Stimulated activated CD4-positive, alpha-beta T cell treated with anti-CD3 and anti-CD28 coated beads, Interleukin-2, amount 100 ng/mL, for 24 hours (primary cell): ENCODE results near the gene ISLR2.

Experiments used
- DNase-seq, 2 donors: peaks; one replicate each; pipeline ENCODE4 v3.0.0-alpha.2; 2020

The ISLR2 gene

DNA sequence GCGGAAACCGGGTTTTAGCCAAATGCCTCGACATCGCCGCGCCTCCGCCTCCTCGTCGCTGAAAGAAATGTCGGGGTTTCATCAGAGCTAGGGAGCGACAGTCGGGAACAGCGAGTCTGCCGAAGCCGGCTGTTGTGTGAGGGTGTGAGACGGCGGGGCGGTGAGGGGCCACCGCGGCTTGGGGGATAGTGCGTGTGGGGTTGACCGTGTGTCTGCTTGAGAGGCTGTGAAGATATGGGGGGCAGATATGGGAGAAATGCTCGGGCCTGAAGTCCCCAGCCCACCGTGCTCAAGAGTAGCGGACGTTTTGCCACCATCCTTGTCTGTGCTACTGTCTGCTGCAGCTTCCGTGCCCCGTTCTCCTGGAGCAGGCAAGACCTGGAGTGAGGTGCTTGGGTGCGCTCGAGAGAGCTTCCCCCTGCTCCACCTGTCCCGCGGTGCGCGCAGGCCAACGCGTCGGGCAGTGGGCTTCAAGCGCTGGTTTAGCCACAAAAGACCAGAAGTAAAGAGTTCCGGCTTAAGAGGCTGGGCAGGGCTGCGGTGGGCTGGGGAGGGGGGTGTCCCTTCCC is 716 bp upstream of the ISLR2 start:
- DNase-seq, result peak in 1 of 2 donors; percentile 14

DNA sequence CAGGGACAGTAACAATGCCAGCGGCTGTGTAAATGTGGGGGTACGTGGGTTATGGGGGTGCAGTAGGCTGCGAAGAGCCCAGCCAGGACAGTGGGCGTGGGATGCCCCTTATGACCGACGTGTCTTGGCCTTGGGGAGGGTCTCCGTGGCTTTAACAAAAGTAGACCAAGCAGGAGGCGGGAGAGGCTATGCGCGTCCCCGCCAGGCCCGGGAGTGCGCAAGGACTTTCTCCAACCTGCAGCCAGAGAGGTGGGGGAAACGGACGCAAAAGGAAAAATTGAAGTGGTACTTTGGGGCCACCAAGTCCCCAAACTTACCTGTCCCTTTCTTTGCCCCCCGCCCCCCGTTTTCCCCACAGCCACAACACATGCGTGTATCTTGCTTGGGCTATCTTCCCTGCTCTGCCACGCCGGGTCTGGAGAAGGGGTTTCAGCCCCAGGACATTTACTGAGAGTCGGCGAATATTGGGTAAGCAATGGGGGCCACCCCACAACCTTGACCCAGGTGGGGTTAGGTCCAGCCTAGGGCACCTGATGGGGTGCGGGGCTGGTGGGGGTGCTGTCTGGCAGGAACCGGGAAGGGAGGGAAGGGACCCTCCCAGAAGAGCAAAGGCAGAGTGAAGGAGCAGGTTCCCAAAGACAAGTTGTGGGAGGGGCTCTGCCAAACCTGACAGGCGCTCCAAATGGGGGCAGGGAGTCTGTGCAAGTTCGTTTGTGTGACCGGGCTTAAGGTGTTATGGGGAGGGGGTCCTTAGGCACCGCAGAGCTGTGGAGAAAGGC is 652 bp downstream of the ISLR2 start:
- DNase-seq, result no peak

DNA sequence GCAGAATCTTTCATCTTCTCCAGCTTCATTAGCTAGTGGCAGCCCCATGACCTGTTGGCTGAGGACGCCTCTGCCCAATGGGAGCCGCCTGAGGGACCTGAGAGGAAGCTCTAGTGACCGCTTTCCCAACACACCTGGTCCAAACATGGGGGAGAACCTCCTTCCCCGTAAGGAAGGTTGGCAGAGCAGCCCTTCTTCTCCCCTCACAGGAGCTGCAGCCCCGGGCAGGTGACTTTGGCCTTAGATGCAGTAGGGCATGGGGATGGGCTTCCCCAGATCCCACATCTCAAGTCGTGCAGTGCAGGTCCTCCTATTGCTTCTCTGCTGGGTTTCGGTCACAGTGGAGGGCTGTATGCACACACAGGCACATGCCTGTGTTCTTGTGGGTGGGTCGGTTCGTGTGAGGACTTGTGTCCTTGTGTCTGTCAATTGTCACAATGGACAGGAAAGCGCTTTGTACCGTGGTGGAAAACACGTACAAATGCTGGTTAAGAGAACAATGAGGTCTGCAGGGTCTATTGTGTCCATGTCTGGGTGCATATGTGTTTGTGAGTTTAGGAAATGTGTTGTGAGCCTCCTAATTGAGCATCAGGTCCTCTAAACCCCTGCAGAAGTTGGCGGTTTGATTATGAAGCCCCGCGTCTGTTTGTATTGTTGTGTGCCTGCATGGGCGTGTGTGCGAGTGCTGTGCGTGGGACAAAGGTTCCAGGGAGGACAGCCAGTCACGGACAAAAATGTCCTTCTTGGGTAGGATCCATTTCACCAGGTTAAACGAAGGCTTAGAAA is 1.4 kb downstream of the ISLR2 start:
- no peak for DNase-seq

DNA sequence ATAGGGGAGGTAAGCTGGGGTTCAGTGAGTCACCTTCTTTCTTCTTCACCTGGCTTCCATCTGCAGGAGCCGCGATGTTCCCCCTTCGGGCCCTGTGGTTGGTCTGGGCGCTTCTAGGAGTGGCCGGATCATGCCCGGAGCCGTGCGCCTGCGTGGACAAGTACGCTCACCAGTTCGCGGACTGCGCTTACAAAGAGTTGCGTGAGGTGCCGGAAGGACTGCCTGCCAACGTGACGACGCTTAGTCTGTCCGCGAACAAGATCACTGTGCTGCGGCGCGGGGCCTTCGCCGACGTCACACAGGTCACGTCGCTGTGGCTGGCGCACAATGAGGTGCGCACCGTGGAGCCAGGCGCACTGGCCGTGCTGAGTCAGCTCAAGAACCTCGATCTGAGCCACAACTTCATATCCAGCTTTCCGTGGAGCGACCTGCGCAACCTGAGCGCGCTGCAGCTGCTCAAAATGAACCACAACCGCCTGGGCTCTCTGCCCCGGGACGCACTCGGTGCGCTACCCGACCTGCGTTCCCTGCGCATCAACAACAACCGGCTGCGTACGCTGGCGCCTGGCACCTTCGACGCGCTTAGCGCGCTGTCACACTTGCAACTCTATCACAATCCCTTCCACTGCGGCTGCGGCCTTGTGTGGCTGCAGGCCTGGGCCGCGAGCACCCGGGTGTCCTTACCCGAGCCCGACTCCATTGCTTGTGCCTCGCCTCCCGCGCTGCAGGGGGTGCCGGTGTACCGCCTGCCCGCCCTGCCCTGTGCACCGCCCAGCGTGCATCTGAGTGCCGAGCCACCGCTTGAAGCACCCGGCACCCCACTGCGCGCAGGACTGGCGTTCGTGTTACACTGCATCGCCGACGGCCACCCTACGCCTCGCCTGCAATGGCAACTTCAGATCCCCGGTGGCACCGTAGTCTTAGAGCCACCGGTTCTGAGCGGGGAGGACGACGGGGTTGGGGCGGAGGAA is 2.6 kb downstream of the ISLR2 start:
- peak in 1 of 2 donors; percentile 37 for DNase-seq

DNA sequence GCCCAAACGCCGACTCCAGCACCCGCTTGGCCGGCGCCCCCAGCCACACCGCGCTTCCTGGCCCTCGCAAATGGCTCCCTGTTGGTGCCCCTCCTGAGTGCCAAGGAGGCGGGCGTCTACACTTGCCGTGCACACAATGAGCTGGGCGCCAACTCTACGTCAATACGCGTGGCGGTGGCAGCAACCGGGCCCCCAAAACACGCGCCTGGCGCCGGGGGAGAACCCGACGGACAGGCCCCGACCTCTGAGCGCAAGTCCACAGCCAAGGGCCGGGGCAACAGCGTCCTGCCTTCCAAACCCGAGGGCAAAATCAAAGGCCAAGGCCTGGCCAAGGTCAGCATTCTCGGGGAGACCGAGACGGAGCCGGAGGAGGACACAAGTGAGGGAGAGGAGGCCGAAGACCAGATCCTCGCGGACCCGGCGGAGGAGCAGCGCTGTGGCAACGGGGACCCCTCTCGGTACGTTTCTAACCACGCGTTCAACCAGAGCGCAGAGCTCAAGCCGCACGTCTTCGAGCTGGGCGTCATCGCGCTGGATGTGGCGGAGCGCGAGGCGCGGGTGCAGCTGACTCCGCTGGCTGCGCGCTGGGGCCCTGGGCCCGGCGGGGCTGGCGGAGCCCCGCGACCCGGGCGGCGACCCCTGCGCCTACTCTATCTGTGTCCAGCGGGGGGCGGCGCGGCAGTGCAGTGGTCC is 3.5 kb downstream of the ISLR2 start:
- peak in 1 of 2 donors; percentile 6 for DNase-seq

DNA sequence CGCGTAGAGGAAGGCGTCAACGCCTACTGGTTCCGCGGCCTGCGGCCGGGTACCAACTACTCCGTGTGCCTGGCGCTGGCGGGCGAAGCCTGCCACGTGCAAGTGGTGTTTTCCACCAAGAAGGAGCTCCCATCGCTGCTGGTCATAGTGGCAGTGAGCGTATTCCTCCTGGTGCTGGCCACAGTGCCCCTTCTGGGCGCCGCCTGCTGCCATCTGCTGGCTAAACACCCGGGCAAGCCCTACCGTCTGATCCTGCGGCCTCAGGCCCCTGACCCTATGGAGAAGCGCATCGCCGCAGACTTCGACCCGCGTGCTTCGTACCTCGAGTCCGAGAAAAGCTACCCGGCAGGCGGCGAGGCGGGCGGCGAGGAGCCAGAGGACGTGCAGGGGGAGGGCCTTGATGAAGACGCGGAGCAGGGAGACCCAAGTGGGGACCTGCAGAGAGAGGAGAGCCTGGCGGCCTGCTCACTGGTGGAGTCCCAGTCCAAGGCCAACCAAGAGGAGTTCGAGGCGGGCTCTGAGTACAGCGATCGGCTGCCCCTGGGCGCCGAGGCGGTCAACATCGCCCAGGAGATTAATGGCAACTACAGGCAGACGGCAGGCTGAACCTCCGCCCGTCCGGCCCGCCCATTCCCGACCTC is 4.1 kb downstream of the ISLR2 start:
- peak in 1 of 2 donors; percentile 49 for DNase-seq

DNA sequence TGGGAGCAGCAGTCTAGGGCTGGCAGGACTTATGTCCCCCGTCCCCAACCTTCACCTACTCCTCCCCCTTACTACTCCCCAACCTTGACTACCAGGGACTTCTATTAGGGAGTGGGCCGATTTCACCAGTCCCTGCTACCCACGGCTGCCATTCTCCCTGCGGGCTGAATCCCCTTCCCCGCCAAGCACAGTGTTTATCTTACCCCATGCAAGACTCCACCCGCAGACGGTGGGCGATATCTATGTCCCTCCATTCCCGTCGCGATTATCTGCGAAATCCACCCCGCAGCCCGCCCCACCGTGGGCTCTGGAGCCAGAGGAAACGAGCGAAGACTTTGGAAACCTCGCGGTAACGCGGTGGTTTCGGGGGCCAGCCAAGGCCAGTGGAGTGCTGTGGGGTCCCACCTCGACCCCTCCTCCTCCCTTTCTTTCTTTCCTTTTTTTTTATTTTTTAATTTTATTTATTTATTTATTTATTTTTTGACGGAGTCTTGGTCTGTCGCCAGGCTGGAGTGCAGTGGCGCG is 4.7 kb downstream of the ISLR2 start:
- DNase-seq, result no peak

DNA sequence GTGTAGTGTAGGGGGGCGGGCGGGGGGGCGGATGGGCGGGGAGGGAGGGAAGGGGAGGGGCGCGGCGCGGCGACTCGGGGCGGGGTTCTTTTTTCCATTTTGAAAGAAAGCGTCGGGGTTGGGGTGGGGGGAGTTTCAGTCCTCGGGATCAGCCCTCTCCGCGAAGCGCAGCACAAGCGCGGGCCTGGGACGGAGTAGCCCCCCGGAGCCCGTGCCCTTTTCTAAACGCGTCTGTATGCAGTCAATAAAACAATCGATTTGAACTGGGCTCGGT is 6.1 kb downstream of the ISLR2 start:
- no peak for DNase-seq

DNA sequence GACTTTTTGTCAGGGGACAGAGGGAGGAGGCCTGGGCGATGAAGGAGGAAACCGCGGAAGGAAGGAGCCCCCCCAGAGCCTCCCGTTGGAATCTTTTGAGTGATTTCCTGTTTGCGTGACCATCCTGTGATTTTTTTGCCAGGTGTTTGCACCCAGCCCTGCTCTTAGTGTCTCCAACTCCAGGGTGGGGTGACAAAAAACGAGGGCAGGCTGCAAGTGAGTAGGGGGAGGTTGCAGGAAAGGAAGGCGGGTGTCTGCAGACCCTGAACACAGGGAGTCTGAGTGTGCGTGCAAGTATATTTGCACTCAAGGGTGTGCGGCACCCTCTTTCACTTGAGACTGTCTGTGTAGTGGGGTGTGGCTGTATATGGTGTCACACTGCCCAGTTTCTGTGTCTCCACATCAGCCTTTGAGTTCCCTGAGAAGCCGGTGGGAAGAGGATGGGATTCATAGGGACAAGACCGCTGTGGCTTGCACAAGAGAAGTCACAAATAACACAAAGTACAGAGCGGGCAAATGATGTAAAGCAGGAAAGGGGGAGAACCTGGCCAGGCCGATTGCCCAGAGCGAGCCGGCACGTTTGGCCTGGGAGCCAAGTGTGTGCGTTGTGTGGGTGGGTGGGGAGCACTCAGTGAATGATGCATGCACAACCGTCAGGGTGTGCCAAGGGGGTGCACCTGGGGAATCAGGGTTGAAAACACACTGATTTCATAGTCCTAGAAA is 6.6 kb downstream of the ISLR2 start:
- DNase-seq, result no peak

DNA sequence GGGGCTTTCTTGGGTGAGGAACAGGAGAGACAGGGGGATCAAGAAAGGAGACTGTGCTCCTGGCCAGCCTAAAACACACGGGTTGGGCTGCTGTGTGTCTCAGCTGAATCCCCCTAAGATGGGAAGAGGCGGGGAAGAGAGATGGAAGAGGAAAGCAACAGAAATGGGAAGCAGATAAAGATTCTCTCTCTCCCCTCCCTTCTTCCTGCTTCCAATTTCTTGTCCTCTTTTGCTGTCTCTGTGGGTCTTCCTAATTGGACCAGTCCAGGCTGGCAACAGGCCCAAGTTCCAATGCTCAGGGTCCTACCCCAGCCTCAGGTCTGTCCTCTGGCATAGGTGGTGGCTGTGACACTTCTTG is 7.1 kb downstream of the ISLR2 start:
- no peak for DNase-seq

DNA sequence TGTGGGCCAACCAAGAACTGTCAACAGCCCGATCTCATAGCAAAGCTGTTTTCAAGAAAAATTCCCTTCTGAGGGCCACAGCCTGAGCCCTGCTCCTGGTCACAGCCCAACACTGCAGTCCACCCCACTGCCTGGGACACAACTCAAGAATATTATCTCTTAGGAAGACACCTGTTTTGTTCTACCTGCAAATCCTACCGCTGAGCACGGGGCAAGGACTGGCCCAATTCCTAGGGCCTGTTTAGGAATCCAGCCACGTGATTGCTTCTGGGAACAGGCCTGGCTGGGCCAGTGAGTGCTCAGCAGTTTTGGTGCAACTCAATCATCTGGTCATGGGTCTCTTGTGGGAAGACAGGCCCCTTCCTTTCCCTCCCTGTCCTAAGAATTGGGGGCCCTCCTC is 8.3 kb downstream of the ISLR2 start:
- no peak for DNase-seq

DNA sequence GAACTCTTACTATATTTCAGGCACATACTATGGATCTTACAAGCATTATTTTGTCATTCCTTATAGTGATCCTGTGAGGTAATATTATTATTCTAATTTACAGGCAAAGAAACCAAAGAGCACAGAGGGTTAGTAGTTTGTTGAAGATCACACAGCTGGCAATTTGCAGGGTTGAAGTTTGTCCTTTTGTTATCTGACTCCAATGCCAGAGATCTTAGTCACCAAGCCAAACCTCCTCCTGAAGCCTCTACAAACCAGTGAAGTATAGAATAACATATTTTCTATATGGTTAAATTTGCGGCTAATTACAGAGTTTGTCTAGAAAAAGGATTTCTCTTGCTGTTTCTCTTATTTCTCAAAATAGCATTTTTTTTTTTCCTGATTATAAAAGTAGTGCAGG is 11.2 kb downstream of the ISLR2 start:
- no peak for DNase-seq

DNA sequence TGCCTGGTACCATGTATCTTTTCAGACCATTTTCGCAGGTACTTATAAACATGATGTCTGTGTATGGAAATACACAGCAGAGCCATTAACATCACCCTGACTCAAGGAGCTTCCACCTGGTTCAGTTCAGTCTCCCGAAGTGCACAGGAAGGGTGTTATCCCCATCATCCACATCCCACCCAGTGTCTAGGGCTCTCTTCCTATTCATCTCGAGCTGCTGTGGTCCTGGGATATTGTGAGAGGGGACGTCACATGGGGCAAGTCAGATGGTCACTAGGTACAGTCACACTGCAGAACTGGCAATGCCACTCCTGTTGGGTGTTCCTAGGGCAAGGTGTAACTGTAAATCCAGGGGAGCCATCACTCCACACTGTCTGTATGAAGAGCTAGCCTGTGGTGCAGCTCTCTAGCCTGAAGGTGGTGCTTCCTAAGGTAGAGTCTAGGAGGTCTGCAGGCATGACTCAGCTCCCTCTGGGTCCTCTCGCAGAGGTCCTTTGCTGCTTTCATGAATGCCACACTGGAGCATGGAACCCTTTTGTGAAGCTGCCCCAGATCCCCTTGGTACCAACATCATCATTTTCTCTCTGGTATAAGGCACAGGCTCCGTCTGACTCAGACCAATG is 13.9 kb downstream of the ISLR2 start:
- DNase-seq, result no peak

DNA sequence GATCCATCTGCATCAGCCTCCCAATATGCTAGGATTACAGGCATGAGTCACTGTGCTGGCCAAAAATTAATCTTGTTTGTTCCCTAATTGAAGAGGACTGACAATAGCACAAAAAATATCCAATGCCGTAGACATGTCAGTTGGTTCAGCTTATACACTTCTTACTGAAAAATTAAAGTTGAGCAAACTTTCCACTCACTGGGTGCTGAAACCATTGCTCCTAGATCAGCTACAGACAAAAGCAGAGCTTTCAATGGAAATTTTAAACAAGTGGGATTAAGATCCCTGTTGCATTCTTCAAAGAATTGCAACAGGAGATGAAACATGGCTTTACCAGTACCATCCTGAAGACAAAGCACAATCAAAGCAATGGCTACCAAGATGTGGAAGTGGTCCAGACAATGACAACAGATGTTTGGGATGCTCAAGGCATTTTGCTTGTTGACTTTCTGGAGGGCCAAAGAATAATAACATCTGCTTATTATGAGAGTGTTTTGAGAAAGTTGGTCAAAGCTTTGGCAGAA is 16.0 kb downstream of the ISLR2 start:
- no peak for DNase-seq

DNA sequence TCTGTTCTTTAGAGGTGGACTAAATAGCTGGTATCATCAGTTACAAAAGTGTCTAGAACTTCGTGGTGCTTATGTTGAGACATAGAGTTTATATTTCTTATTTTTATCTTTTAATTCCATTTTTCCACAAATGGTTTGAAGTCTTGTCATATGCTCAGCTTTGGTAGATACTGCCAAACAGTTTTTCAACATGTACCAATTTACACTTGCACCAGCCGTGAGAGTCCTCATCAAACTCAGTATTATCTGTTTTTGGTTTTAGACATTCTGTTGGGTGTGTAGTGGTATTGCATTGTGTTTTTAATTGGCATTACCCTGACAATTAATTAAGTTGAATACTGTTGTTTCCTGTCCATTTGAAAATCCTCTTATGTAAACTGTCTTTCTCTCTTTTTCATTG is 16.7 kb downstream of the ISLR2 start:
- DNase-seq, result no peak

DNA sequence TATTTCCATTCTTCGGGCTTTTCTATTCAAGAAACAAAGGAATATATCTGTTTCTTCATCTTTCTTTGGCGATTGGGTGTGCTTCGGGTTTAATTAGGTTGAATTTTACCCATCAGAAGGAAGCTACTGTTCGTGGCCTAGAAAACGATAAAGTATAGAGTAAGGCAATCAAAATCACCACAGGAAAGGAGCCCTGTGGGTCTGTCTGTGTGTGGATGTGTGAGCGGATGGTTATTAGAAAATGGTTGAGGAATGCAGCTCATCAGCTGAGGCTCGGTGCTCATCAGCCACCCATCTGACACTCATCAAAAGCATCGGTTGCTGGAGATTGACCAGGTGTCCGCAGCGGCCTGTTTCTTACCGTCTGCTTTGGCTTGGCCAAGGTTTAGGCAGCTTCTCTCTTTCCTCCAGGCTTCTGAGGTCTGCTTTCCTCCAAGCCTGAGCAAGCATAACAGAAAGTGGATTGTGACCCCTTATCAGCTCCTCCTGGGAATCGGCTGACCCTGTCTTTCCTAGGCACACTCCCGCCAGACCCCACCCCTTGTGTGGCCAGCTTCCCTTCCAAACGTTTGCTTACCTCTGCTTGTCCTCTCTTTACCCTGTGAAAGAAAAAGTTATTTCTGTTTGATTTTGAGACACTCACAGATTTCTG is 25.5 kb downstream of the ISLR2 start:
- no peak for DNase-seq

DNA sequence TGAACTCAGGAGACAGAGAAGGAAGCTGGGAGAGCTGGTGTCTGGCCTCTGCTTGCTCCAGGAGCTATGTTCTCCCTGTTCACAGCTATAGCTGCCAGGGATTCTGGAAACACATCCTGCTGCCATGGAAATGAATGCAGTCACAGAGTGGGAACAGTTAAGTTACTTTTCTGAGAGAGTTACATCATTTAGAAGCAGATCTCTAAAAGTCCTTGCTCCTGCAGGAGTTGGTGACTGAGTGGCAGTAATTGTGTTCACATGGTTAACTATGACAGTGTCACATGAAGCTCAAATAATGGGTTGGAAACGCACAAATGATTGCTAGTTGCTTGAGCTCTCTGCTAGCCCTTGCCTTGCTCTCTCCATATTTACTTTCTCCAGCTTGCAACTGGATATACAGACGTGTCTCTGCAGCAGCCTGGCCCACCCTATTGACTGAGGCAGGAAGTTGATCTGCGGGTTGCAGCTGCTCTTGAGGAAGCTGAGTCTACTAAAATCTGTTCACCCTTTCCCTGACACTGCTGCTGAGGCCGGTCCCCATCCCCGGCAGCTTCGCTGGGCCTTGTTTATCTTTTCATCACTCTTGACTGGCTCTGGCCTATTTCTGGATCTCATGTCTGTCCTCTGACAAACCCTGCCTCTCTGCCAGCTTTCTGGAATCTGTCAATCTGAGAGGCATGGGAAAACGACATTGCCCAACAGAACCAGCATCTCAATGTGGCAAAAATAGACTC is 26.5 kb downstream of the ISLR2 start:
- DNase-seq, result no peak

DNA sequence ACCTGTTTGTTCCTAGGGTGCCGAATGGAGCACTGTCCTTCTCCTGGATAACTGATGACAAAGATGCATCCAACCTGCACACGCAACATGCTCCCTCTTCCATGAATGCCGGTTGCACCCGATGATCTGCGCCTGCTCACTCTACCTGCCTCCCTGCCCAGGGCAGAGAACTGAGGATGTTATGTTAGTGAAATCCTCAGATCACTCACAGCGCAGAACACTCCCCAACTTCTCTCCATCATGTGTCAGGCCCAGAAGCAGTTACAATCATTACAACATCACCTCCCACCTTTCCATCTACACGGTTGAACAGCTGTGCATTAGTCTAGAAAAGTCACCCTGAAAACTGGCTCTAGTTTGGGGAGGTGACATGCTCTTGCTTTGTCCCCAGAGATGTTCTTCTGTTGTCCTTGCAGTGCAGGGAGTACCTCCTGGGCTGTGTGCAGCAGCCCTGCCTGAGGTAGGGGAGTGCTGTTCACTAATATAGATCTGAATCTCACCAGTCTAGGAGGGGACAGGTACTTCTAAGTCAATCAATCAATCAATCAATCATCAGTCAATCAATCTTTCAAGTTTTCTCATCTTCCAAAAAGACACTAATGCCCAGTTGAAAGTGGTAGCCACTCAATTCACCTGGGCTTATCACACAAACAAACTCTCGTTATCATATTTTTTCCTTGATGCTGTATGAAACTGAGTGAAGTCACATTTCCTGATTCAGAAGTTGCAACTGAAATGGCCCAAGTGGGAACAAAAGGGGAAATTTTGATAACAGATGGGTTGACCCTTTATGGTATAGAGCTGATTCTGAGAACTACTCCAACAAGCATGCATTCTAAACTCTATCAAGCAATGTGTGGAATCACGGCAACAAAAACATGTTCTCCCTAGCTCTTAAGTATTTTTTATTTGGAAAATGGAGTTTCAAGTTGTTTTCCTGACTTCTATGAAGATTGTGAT is 27.8 kb downstream of the ISLR2 start:
- DNase-seq, result no peak
